Right atrium auricular region (tissue), 2 donors: Measurements from ENCODE around the gene CREG1. TPM values are rescaled to one million over a fixed set of nuclear protein-coding genes. Genes with fewer than 3 reads are reported as not detected.

ENCODE experiments used
- DNase-seq: peaks from one replicate; pipeline ENCODE4 v3.0.0-alpha.2; 2019; ENCODE audit warnings: low spot score
- H3K27ac ChIP-seq, 2 donors: fragments of 200-600 bp; sonication (generic); 1 replicate in 1 of 2; 2 replicates in 1 of 2; pipeline ENCODE4 v1.5.1; 2016 to 2019
- H3K27me3 ChIP-seq, 2 donors: fragments of 200-600 bp; sonication (generic); one replicate each; pipeline versions ENCODE4 v1.5.1 to v1.6.0; 2017 to 2019
- H3K36me3 ChIP-seq: fragments of 200-600 bp; sonication (generic); one replicate; pipeline ENCODE4 v1.5.1; 2016
- H3K4me1 ChIP-seq, 2 donors: fragments of 200-600 bp; sonication (generic); one replicate each; pipeline versions ENCODE4 v1.5.1 to v1.6.0; 2017 to 2019
- H3K4me3 ChIP-seq, 2 donors: fragments of 200-600 bp; sonication (generic); 1 replicate in 1 of 2; 2 replicates in 1 of 2; pipeline ENCODE4 v1.5.1; 2017 to 2019; ENCODE audit warnings: mild to moderate bottlenecking in 1 of 2, moderate library complexity in 1 of 2
- H3K9me3 ChIP-seq, 2 donors: fragments of 200-600 bp; sonication (generic); one replicate each; pipeline ENCODE4 v1.5.1; 2019
- total RNA-seq, 2 donors: library from RNA; depleted of rRNA; stranded (reverse); fragments of >200 nt; gene quantifications; one replicate each; pipeline ENCODE4 v1.1.0, GENCODE V29; 2016
- TF ChIP-seq, protein P1 (sequence below), 2 donors: fragments of 200-600 bp; sonication (generic); IDR thresholded peaks; one replicate each; pipeline ENCODE4 v1.5.1; 2019; ENCODE audit warnings: antibody characterized with exemption in 2 of 2

CREG1 gene
- total RNA-seq, 2 donors from 2014 or later, result 127 to 163 TPM

DNA sequence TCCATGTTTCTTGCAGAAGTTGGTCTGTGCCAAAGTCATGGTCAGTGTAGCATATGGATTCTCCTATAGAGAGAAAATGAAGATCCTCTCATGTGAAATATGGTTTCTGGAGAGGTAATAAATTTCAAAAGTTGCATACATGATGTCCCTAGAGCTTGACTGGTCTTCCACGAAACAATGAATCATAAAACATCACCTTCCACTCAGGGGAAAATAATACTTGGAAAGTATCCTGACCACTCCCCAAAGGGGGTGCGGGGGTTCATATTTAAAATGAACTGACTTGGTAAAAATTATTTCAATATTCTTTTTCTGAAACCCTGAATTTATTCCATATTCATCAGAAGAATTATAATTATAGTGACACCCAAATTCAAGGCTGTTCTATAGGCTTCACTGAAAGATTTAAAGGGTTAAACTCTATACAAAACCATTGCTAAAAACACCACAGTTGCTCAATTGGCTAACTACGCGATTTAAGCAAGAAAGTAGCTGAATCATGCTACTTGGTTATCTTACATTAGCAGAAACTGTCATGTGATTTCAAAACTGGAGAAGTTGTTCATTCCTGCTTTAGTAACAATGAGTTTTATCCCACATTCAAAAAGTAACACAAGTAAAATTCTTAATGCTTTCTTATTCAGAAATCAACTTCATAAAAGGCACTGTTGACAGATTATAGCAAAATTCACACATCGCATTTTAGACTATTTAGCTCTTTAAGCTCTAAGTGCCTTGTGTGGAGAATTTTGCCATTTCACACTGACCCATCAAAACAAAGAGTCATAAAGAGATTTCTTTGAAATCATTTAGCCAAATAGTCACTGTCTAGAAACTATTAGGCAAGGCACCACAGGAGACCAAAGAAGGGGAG lies 5.3 kb downstream of the CREG1 start:
- Histone ChIP-seq H3K27ac (peak overlapping the region; percentile 35 to 36), H3K9me3 (no peaks in the 10 kb centered on the region), H3K4me3 (no peak overlapping the region), H3K27me3 (no peaks in the 10 kb centered on the region), H3K4me1 (peaks cover 0 to 24% of the 10 kb centered on the region in 2 donors), H3K36me3 (peaks cover 33% of the 10 kb centered on the region)
- no peak for DNase-seq
- TF ChIP-seq, protein P1, sequence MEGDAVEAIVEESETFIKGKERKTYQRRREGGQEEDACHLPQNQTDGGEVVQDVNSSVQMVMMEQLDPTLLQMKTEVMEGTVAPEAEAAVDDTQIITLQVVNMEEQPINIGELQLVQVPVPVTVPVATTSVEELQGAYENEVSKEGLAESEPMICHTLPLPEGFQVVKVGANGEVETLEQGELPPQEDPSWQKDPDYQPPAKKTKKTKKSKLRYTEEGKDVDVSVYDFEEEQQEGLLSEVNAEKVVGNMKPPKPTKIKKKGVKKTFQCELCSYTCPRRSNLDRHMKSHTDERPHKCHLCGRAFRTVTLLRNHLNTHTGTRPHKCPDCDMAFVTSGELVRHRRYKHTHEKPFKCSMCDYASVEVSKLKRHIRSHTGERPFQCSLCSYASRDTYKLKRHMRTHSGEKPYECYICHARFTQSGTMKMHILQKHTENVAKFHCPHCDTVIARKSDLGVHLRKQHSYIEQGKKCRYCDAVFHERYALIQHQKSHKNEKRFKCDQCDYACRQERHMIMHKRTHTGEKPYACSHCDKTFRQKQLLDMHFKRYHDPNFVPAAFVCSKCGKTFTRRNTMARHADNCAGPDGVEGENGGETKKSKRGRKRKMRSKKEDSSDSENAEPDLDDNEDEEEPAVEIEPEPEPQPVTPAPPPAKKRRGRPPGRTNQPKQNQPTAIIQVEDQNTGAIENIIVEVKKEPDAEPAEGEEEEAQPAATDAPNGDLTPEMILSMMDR (IDR thresholded peaks at IDR 0.05), result no peak

DNA sequence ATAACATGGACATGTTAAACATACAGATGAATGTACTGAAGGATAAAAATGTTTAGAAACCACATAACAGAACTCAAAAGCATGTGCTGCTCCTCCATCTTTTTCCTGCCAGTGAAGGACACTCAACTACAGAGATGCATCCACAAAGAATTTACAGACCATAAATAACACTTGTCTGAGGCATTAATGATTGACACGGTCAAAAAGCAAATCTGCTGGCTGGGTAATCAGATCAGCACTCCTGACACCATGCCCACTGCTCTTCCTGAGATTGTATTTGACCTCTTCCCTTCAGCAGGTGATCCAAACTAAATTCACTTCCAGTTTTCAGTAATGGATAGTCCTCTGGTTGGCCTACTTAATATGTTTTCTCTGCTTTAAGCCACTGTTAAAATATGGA lies 6.6 kb downstream of the CREG1 start:
- H3K4me1 ChIP-seq, result peaks cover 0 to 19% of the 10 kb centered on the region in 2 donors
- no peak overlapping the region for H3K27ac ChIP-seq
- H3K27me3 ChIP-seq, result no peaks in the 10 kb centered on the region
- TF ChIP-seq, protein P1 (IDR thresholded peaks at IDR 0.05), result no peak
- no peak for DNase-seq
- peaks cover 34% of the 10 kb centered on the region for H3K36me3 ChIP-seq
- H3K9me3 ChIP-seq, result no peaks in the 10 kb centered on the region
- no peak overlapping the region for H3K4me3 ChIP-seq

DNA sequence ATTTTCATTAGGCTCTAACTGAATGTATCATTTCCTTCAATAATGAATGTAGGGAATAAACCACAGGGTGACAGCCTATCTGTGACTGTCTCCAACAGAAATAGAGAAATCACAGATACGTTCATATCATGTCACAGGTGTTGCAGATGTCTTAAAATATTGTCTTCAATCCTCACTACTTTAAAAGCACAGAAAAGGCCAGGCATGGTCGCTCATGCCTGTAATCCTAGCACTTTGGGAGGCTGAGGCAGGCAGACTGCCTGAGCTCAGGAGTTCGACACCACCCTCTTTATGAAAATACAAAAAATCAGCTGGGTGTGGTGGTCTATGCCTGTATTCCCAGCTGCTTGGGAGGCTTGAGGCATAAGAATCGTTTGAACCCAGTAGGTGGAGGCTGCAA lies 8.2 kb downstream of the CREG1 start:
- Histone ChIP-seq H3K27ac (no peak overlapping the region), H3K4me3 (no peak overlapping the region), H3K36me3 (peaks cover 39% of the 10 kb centered on the region), H3K9me3 (no peaks in the 10 kb centered on the region), H3K4me1 (peaks cover 0 to 11% of the 10 kb centered on the region in 2 donors), H3K27me3 (no peaks in the 10 kb centered on the region)
- DNase-seq, result no peak
- TF ChIP-seq, protein P1 (IDR thresholded peaks at IDR 0.05), result no peak

DNA sequence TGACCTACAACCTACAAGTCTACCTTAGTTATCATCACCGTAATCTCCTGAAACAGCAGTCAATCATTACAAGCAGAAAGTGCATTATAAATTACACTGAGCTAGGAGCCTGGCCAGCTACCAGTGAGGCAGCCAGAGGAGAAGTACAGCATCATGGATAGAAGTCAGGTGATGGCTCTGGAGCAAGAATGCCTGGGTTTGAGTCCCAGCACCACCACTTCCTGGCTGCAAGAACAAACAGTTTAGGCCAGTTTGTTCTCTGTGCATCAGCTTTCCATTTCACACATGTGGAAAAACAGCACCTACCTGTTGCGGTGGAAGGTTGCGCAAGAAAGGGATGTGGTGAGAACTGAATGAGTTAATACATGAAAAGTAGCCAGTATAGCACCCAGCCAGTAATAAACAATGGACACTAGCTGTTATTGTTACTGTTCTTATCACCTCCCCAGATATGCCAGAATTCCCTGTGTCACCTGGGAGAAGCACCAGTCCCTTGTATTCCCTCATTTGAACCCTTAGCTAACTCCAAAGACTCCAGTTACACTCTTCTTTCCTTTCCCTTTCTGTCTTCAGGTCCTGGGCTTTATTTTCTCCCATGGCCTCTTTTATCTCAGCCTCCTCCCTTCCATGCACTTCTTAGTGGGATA lies 9.0 kb downstream of the CREG1 start:
- Histone ChIP-seq H3K4me3 (no peak overlapping the region), H3K27me3 (no peaks in the 10 kb centered on the region), H3K9me3 (no peaks in the 10 kb centered on the region), H3K27ac (no peak overlapping the region), H3K36me3 (peaks cover 39% of the 10 kb centered on the region), H3K4me1 (peaks cover 0 to 11% of the 10 kb centered on the region in 2 donors)
- no peak for DNase-seq
- TF ChIP-seq, protein P1 (IDR thresholded peaks at IDR 0.05), result no peak

DNA sequence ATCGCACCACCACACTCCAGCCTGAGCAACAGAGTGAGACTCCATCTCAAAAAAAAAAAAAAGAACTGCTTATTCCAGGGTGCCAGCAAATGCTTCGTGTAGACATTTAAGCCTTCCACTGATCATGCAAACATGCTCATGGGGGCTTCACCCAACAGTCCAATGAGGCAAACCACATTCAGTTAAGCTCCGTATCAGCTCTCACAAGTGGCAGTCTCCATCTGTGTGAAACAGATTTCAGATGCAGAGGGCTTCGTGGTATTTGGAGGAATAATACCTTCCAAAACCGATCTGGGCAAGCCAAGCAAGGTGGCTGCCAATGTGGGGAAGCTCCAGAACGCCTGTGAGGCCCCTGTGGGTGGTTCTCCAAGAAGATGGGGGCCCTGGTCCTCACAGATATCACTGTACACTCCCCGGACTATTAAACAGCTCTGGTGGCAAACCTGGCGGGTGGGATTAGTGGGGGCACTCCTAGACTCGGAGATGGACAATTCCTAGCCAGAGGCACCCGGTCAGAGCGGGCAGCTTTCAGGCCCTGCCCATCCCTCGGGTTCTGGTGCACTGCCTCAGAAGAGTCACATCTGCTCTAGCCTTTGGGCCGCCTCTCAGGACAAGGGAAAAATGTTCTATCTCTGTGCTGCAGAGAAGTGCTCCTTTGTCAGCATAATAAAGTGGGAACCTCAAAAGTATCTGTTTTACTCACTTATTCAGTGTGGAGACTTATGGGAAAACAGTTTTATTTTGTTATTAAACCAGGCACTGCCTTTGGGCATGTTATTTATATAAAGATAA lies 10.2 kb downstream of the CREG1 start:
- DNase-seq, result no peak
- Histone ChIP-seq H3K27me3 (no peaks in the 10 kb centered on the region), H3K36me3 (peaks cover 39% of the 10 kb centered on the region), H3K4me1 (peaks cover 0 to 5% of the 10 kb centered on the region in 2 donors), H3K9me3 (no peaks in the 10 kb centered on the region), H3K4me3 (no peak overlapping the region), H3K27ac (no peak overlapping the region)
- TF ChIP-seq, protein P1 (IDR thresholded peaks at IDR 0.05), result no peak
